ENCODE results near the gene MERTK. TPM values are rescaled to one million over a fixed set of nuclear protein-coding genes. Genes with fewer than 3 reads are reported as not detected.
"Not testable (repeated sequence)": the region's sequence is repeated elsewhere in the genome, so short reads cannot be mapped to it uniquely, and the experiment has no call there.

Gene MERTK
- under 1 TPM; 0.09 to 0.30 TPM for total RNA-seq

DNA sequence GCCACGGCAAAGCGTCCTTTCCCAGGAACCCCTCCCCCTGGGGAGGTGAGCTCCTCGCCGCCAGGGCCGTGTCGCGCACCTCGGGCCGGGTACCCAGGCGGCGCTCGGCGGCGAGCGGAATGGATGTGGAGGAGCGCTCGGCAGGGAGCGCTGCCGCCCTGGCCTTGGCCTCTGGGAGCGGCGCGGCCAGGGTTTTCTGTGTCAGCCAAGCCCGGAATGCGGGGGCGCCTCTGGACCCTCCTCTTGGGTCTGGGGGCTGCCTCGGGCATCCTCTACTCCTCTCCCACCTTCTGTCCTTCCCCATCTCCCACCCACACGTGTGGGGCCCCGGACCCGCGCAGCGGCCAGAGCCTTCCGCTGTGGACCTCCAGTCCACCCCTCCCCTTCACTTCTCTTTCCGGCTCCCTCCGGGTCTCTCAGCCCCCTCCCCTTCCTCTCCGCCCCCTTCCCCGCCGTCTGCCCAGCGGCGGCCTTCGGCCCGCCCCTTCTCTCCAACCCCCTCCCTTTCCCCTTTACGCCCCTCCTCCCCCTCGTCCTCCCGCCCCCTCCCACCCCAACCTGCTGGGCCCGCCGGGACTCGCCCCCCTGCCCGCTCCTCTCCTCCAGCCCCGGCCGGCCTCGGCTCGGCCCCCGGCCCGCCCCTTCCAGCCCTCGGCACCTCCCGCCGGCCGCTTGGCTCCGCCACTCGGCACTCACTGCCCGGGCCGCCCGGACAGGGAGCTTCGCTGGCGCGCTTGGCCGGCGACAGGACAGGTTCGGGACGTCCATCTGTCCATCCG lies at the start of gene MERTK:
Gene MERTK (plus strand): TSS at position 684 of the 779 bp plus-strand sequence. CDS start 129 bp downstream, outside the sequence.
- Mint-ChIP-seq H3K36me3 (no peaks in the 10 kb centered on the region), H3K27ac (no peak within 1 kb of the TSS), H3K27me3 (peaks cover 43% of the 10 kb centered on the region), H3K4me1 (peaks cover 17% of the 10 kb centered on the region), H3K9me3 (ENCODE audit: low read depth) (no peaks in the 10 kb centered on the region), H3K4me3 (peak within 1 kb of the TSS; percentile 55)
- DNase-seq (peak; percentile 55), ATAC-seq (peak; percentile 81)
- CTCF ChIA-PET: interaction anchor here (1.0 to 1.7 kb wide), 3 partner anchors 10 to 153 kb away, joined by 3 to 14 read pairs (median 4); no protein-coding TSS in a partner anchor

GRCh38 chr2:111850646-111851045 lies 47.8 kb upstream of the MERTK start:
- H3K9me3 Mint-ChIP-seq (ENCODE audit: low read depth); H3K27ac Mint-ChIP-seq; H3K27me3 Mint-ChIP-seq; H3K4me1 Mint-ChIP-seq; CTCF ChIA-PET; H3K4me3 Mint-ChIP-seq; ATAC-seq: not testable (repeated sequence)
- H3K36me3 Mint-ChIP-seq: peaks cover 17% of the 10 kb centered on the region
- peak; percentile 51 for DNase-seq

DNA sequence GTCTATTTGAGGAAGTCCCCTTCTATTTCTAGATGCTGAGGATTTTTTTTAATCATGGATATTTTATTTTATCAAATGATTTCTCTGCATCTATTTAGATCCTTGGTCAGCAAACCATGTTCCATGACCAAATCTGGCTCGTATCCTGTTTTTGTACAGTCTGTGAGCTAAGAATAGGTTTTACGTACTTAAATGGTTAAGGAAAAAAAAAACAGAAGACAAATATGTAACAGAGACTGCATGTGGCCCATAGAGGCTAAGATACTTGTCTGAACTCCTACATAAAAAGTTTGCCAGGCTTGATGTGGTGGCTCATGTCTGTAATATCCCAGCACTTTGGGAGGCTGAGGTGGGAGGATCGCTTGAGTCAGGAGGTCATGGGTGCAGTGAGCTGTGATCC lies 45.9 kb upstream of the MERTK start:
- H3K36me3 Mint-ChIP-seq: peaks cover 13% of the 10 kb centered on the region
- H3K27me3 Mint-ChIP-seq; H3K27ac Mint-ChIP-seq; CTCF ChIA-PET; ATAC-seq; H3K9me3 Mint-ChIP-seq (ENCODE audit: low read depth); H3K4me3 Mint-ChIP-seq; DNase-seq; H3K4me1 Mint-ChIP-seq: not testable (repeated sequence)

GRCh38 chr2:111860005-111860404 lies 38.4 kb upstream of the MERTK start:
- H3K4me1 Mint-ChIP-seq; DNase-seq; CTCF ChIA-PET; H3K9me3 Mint-ChIP-seq (ENCODE audit: low read depth); H3K27me3 Mint-ChIP-seq; ATAC-seq; H3K27ac Mint-ChIP-seq; H3K4me3 Mint-ChIP-seq: not testable (repeated sequence)
- H3K36me3 Mint-ChIP-seq: peaks cover 21% of the 10 kb centered on the region

- DNase-seq; H3K9me3 Mint-ChIP-seq (ENCODE audit: low read depth); H3K4me3 Mint-ChIP-seq; CTCF ChIA-PET; ATAC-seq; H3K4me1 Mint-ChIP-seq; H3K27me3 Mint-ChIP-seq; H3K27ac Mint-ChIP-seq: not testable (repeated sequence)
- peaks cover 20% of the 10 kb centered on the region for H3K36me3 Mint-ChIP-seq
Measured at GRCh38 chr2:111865124-111865523, 33.3 kb upstream of the MERTK start.

DNA sequence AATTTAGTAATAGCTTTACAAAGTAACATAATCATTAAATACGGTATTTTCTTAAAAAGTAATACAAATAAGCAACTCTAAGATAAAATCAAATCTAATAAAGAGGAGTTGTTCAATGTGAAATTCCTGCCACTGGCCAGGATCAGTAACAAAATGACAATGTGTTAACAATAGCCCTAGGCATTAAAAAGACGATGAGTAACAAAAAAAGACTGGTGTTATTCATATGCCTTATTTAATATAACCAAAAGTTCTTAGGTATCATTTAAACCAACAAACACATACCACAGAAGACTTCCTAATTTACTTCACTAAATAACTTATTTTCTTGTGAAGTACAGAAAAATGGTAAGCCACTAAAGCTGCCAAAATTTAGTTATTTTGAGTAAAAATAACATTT lies 25.6 kb upstream of the MERTK start:
- H3K4me3 Mint-ChIP-seq; H3K27ac Mint-ChIP-seq; DNase-seq; H3K4me1 Mint-ChIP-seq; ATAC-seq; H3K9me3 Mint-ChIP-seq (ENCODE audit: low read depth); H3K27me3 Mint-ChIP-seq; CTCF ChIA-PET: not testable (repeated sequence)
- H3K36me3 Mint-ChIP-seq: peaks cover 32% of the 10 kb centered on the region

DNA sequence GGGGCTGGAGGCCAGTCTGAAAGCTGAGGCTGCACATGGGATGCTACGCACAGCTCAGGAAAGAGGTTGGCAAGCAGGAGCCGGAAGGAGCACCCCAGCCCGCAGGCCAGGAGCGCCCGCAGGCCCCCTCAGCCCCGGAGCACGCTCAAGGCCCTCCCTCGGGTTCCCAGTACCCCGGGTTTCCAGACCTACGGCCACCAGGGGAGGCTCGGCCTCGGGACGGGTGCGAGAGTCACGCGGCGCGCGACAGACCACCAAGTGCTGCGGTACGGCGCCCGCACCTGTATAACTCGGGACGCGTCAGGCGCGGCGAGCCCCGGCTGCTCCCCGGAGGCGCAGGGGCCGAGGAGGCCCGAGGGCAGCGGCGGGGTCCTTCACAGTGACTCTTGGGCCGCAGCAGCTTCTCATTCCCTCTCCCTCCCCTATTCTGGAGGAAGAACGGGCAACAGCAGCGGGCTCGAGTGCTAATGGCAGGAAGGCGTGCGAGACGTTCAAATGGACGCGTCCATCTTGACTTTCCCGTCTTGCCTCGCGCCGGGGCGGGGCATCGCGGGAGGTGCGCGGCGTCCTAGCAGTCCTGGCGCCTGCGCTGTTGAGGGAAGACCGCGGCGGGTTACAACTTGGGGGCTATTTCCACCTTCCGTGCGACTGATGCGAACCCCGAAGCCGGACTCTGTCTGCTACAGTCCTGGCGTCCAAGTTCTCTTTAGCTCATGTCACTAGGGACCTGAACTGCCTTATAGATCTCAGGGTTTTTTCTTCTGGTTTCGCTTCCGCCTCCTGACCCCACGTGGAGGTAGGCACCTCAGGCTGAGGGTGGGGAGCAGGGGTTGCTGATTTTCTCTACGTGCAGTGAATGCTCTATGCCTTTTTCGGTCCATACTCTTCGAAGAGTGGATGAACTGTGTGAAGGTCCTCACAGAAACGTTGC lies 14.5 kb upstream of the MERTK start, which contains the start of gene ANAPC1:
Gene ANAPC1 (minus strand): TSS at position 533 of the 931 bp plus-strand sequence. CDS start 3,368 bp downstream, outside the sequence.
- ATAC-seq: peak; percentile 96
- H3K27ac Mint-ChIP-seq: peak within 1 kb of the TSS; percentile 88
- peak; percentile 92 for DNase-seq
- CTCF ChIA-PET: interaction anchor here (0.5 to 1.0 kb wide), 2 partner anchors 91 to 166 kb away, joined by 3 read pairs; no protein-coding TSS in a partner anchor
- H3K9me3 Mint-ChIP-seq (ENCODE audit: low read depth): no peaks in the 10 kb centered on the region
- H3K4me1 Mint-ChIP-seq: peaks cover 23% of the 10 kb centered on the region
- H3K4me3 Mint-ChIP-seq: peak within 1 kb of the TSS; percentile 87
- H3K27me3 Mint-ChIP-seq: no peaks in the 10 kb centered on the region
- H3K36me3 Mint-ChIP-seq: peaks cover 9% of the 10 kb centered on the region

- Mint-ChIP-seq H3K9me3 (ENCODE audit: low read depth) (no peaks in the 10 kb centered on the region), H3K27ac (peak overlapping the region; percentile 88), H3K27me3 (no peaks in the 10 kb centered on the region), H3K4me3 (peak overlapping the region; percentile 87), H3K4me1 (peaks cover 23% of the 10 kb centered on the region), H3K36me3 (peaks cover 9% of the 10 kb centered on the region)
- CTCF ChIA-PET: interaction anchor here (0.8 to 1.0 kb wide), 2 partner anchors 159 to 165 kb away, joined by 3 read pairs; no protein-coding TSS in a partner anchor
- no peak for DNase-seq
- ATAC-seq: peak; percentile 3
Measured at GRCh38 chr2:111884592-111884964, 13.8 kb upstream of the MERTK start.

GRCh38 chr2:111896024-111896423 lies 2.4 kb upstream of the MERTK start:
- CTCF ChIA-PET: interaction anchor here (0.6 to 1.1 kb wide), 2 partner anchors 9 to 159 kb away, joined by 3 to 6 read pairs; no protein-coding TSS in a partner anchor
- Mint-ChIP-seq H3K27ac (no peak overlapping the region), H3K27me3 (peaks cover 36% of the 10 kb centered on the region), H3K4me3 (no peak overlapping the region), H3K9me3 (ENCODE audit: low read depth) (no peaks in the 10 kb centered on the region), H3K4me1 (peaks cover 17% of the 10 kb centered on the region), H3K36me3 (no peaks in the 10 kb centered on the region)
- no peak for DNase-seq
- ATAC-seq: no peak

GRCh38 chr2:111896576-111896975 lies 1.8 kb upstream of the MERTK start:
- H3K9me3 Mint-ChIP-seq (ENCODE audit: low read depth): no peaks in the 10 kb centered on the region
- peaks cover 38% of the 10 kb centered on the region for H3K27me3 Mint-ChIP-seq
- DNase-seq: no peak
- H3K4me3 Mint-ChIP-seq: no peak overlapping the region
- H3K27ac Mint-ChIP-seq: no peak overlapping the region
- no peaks in the 10 kb centered on the region for H3K36me3 Mint-ChIP-seq
- no peak for ATAC-seq
- CTCF ChIA-PET: interaction anchor here (0.6 to 1.1 kb wide), 2 partner anchors 9 to 158 kb away, joined by 3 to 6 read pairs; no protein-coding TSS in a partner anchor
- peaks cover 17% of the 10 kb centered on the region for H3K4me1 Mint-ChIP-seq

DNA sequence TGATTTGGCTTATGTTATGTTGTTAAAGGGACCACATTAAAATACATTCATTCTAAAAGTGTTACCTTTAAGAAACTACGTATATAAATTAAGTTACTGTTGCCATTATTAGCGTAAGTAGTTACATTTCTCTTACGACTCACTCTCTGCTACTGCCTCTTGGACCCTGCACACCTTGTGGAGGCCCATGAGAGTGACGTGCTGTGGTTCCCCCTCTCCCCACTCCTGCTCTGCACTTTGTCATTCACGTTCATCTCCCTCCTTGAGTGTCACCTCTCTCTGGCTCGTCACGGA lies 830 bp upstream of the MERTK start:
- no peaks in the 10 kb centered on the region for H3K9me3 Mint-ChIP-seq (ENCODE audit: low read depth)
- no peak for ATAC-seq

GRCh38 chr2:111898703-111899514 lies 502 bp downstream of the MERTK start:
- CTCF ChIA-PET: interaction anchor here (0.7 to 1.7 kb wide), 5 partner anchors 11 to 223 kb away, joined by 3 to 14 read pairs (median 3); no protein-coding TSS in a partner anchor
- H3K9me3 Mint-ChIP-seq (ENCODE audit: low read depth): no peaks in the 10 kb centered on the region
- peaks cover 44% of the 10 kb centered on the region for H3K27me3 Mint-ChIP-seq
- H3K4me1 Mint-ChIP-seq: peaks cover 17% of the 10 kb centered on the region
- H3K4me3 Mint-ChIP-seq: peak overlapping the region; percentile 55
- no peak for DNase-seq
- peak; percentile 21 for ATAC-seq
- H3K27ac Mint-ChIP-seq: no peak overlapping the region
- no peaks in the 10 kb centered on the region for H3K36me3 Mint-ChIP-seq

More for the DNA sequence above, 830 bp upstream of the MERTK start:
- CTCF ChIA-PET: interaction anchor here (1.7 kb wide), 2 partner anchors 10 to 154 kb away, joined by 4 to 14 read pairs; no protein-coding TSS in a partner anchor
- Mint-ChIP-seq H3K27ac (no peak overlapping the region), H3K36me3 (no peaks in the 10 kb centered on the region), H3K4me1 (peaks cover 17% of the 10 kb centered on the region), H3K27me3 (peaks cover 38% of the 10 kb centered on the region), H3K4me3 (peak overlapping the region; percentile 46)
- DNase-seq: no peak
